ENCODE data around the gene WSCD2. TPM values are rescaled to one million over a fixed set of nuclear protein-coding genes. Genes with fewer than 3 reads are reported as not detected.

The WSCD2 gene
- total RNA-seq = 2.0 TPM

GRCh38 chr12:108129017-108129812 is at the start of gene WSCD2:
Gene WSCD2 (plus strand): TSS chr12:108129288. CDS start chr12:108195833, 66,545 bp downstream.
- peak; percentile 26 for DNase-seq

- no peak for DNase-seq
Measured at GRCh38 chr12:108079721-108080120, 49.4 kb upstream of the WSCD2 start.

GRCh38 chr12:108080363-108080762 is 48.7 kb upstream of the WSCD2 start:
- no peak for DNase-seq

GRCh38 chr12:108082485-108082884 is 46.6 kb upstream of the WSCD2 start:
- DNase-seq = no peak

GRCh38 chr12:108087900-108088299 is 41.2 kb upstream of the WSCD2 start:
- no peak for DNase-seq

GRCh38 chr12:108090107-108090899 is 38.8 kb upstream of the WSCD2 start:
- DNase-seq = no peak

- DNase-seq = peak; percentile 93
Measured at GRCh38 chr12:108090932-108091678, 38.0 kb upstream of the WSCD2 start.

- no peak for DNase-seq
Measured at GRCh38 chr12:108091679-108092051, 37.4 kb upstream of the WSCD2 start.

GRCh38 chr12:108093209-108093608 is 35.9 kb upstream of the WSCD2 start:
- no peak for DNase-seq

- DNase-seq = no peak
Measured at GRCh38 chr12:108094056-108094649, 34.9 kb upstream of the WSCD2 start.

- peak; percentile 89 for DNase-seq
Measured at GRCh38 chr12:108097160-108097911, 31.8 kb upstream of the WSCD2 start.

GRCh38 chr12:108098374-108098773 is 30.7 kb upstream of the WSCD2 start:
- no peak for DNase-seq

- peak; percentile 41 for DNase-seq
Measured at GRCh38 chr12:108099073-108099472, 30.0 kb upstream of the WSCD2 start.

GRCh38 chr12:108099778-108100489 is 29.2 kb upstream of the WSCD2 start:
- peak; percentile 27 for DNase-seq

GRCh38 chr12:108101605-108102175 is 27.4 kb upstream of the WSCD2 start:
- no peak for DNase-seq

GRCh38 chr12:108102363-108102762 is 26.7 kb upstream of the WSCD2 start:
- no peak for DNase-seq

- DNase-seq = no peak
Measured at GRCh38 chr12:108103087-108103486, 26.0 kb upstream of the WSCD2 start.

- no peak for DNase-seq
Measured at GRCh38 chr12:108103517-108103916, 25.6 kb upstream of the WSCD2 start.

GRCh38 chr12:108104657-108105056 is 24.4 kb upstream of the WSCD2 start:
- DNase-seq = no peak

- DNase-seq = no peak
Measured at GRCh38 chr12:108106599-108106998, 22.5 kb upstream of the WSCD2 start.

GRCh38 chr12:108107293-108107692 is 21.8 kb upstream of the WSCD2 start:
- no peak for DNase-seq

Measured in skin of body (tissue), 2 donors.